ENCODE measurements around the gene EFCAB11. TPM values are rescaled to one million over a fixed set of nuclear protein-coding genes. Genes with fewer than 3 reads are reported as not detected.
"Not testable (repeated sequence)": the region's sequence is repeated elsewhere in the genome, so short reads cannot be mapped to it uniquely, and the experiment has no call there.

EFCAB11 gene
- total RNA-seq, 1 experiment from 2014 or later: 15.5 TPM

DNA sequence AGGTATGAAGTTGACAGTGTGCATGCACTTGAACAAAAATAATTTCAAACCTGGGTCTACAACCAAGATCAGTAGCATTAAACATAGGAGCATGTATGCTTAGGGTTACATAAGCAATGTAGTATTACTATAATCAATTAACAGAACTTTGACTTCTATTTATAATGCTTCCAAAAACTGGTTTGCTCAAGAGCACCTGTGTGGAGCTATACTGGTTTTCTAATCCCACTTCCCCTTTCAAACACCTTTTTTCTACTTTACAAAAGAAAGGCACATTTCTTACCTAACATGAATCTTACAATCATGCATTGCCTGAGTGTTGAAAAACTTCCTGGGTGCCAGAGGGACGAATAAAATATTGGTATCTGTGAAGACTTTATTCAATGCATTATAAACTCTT, 72.7 kb downstream of the EFCAB11 start (continued):
- no peak for TF ChIP-seq KAT7 (CRISPR knock-in tag; IDR thresholded peaks at IDR 0.05; ENCODE audit: borderline replicate concordance)
- TF ChIP-seq, protein P1, sequence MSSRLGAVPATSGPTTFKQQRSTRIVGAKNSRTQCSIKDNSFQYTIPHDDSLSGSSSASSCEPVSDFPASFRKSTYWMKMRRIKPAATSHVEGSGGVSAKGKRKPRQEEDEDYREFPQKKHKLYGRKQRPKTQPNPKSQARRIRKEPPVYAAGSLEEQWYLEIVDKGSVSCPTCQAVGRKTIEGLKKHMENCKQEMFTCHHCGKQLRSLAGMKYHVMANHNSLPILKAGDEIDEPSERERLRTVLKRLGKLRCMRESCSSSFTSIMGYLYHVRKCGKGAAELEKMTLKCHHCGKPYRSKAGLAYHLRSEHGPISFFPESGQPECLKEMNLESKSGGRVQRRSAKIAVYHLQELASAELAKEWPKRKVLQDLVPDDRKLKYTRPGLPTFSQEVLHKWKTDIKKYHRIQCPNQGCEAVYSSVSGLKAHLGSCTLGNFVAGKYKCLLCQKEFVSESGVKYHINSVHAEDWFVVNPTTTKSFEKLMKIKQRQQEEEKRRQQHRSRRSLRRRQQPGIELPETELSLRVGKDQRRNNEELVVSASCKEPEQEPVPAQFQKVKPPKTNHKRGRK (CRISPR knock-in tag; IDR thresholded peaks at IDR 0.05; ENCODE audit: borderline replicate concordance): no peak
- TF ChIP-seq, protein P2, sequence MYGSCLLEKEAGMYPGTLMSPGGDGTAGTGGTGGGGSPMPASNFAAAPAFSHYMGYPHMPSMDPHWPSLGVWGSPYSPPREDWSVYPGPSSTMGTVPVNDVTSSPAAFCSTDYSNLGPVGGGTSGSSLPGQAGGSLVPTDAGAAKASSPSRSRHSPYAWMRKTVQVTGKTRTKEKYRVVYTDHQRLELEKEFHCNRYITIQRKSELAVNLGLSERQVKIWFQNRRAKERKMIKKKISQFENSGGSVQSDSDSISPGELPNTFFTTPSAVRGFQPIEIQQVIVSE (CRISPR knock-in tag; IDR thresholded peaks at IDR 0.05; ENCODE audit: borderline replicate concordance): no peak
- TF ChIP-seq, protein P3, sequence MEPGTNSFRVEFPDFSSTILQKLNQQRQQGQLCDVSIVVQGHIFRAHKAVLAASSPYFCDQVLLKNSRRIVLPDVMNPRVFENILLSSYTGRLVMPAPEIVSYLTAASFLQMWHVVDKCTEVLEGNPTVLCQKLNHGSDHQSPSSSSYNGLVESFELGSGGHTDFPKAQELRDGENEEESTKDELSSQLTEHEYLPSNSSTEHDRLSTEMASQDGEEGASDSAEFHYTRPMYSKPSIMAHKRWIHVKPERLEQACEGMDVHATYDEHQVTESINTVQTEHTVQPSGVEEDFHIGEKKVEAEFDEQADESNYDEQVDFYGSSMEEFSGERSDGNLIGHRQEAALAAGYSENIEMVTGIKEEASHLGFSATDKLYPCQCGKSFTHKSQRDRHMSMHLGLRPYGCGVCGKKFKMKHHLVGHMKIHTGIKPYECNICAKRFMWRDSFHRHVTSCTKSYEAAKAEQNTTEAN (CRISPR knock-in tag; IDR thresholded peaks at IDR 0.05): no peak
- TF ChIP-seq, protein P4, sequence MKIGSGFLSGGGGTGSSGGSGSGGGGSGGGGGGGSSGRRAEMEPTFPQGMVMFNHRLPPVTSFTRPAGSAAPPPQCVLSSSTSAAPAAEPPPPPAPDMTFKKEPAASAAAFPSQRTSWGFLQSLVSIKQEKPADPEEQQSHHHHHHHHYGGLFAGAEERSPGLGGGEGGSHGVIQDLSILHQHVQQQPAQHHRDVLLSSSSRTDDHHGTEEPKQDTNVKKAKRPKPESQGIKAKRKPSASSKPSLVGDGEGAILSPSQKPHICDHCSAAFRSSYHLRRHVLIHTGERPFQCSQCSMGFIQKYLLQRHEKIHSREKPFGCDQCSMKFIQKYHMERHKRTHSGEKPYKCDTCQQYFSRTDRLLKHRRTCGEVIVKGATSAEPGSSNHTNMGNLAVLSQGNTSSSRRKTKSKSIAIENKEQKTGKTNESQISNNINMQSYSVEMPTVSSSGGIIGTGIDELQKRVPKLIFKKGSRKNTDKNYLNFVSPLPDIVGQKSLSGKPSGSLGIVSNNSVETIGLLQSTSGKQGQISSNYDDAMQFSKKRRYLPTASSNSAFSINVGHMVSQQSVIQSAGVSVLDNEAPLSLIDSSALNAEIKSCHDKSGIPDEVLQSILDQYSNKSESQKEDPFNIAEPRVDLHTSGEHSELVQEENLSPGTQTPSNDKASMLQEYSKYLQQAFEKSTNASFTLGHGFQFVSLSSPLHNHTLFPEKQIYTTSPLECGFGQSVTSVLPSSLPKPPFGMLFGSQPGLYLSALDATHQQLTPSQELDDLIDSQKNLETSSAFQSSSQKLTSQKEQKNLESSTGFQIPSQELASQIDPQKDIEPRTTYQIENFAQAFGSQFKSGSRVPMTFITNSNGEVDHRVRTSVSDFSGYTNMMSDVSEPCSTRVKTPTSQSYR (CRISPR knock-in tag; IDR thresholded peaks at IDR 0.05): no peak

DNA sequence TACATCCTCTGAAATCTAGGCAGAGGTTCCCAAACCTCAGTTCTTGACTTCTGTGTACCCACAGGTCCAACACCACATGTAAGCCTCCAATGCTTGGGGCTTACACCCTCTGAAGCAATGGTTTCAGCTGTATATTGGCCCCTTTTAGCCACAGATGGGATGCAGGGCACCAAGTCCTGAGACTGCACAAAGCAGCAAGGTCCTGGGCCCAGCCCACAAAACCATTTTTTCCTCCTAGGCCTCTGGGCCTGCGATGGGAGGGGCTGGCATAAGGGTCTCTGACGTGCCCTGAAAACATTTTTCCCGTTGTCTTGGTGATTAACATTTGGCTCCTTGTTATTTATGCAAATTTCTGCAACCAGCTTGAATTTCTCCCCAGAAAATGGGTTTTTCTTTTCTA, 80.4 kb downstream of the EFCAB11 start:
- ATAC-seq; H3K4me3 Mint-ChIP-seq; CTCF ChIA-PET; H3K27me3 Mint-ChIP-seq (ENCODE audit: low read depth); POLR2A ChIA-PET; DNase-seq (ENCODE audit: low spot score); H3K4me1 Mint-ChIP-seq; H3K27ac Mint-ChIP-seq: not testable (repeated sequence)
- Mint-ChIP-seq H3K9me3 (peaks cover 44% of the 10 kb centered on the region), H3K36me3 (peaks cover 39% of the 10 kb centered on the region)

DNA sequence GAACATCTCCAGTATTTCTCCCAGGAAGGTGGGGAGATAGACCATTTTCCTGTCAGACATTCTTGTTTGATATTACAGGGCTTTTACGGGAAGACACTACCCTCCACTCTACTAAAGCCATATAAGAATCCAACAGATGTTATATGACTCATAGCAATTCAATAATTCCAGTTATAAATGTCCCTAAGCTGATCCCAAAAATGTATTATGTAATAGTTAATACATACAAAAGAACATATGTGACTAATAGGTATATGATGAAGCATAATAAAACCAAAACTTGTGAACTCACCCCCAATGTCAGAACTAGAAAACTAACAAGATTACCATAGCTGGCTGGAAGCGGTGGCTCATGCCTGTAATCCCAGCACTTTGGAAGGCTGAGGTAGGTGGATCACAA, 84.2 kb downstream of the EFCAB11 start:
- POLR2A ChIA-PET: no interaction called here
- no peak for ATAC-seq
- peaks cover 6% of the 10 kb centered on the region for H3K4me1 Mint-ChIP-seq
- no peak overlapping the region for H3K27ac Mint-ChIP-seq
- H3K4me3 Mint-ChIP-seq: no peak overlapping the region
- CTCF ChIA-PET: no interaction called here
- peaks cover 48% of the 10 kb centered on the region for H3K9me3 Mint-ChIP-seq
- no peak for DNase-seq (ENCODE audit: low spot score)
- H3K36me3 Mint-ChIP-seq: peaks cover 39% of the 10 kb centered on the region
- H3K27me3 Mint-ChIP-seq (ENCODE audit: low read depth): peaks cover 4% of the 10 kb centered on the region
- TF ChIP-seq NR1H2 (CRISPR knock-in tag; IDR thresholded peaks at IDR 0.05) (no peak), TCF7 (CRISPR knock-in tag; IDR thresholded peaks at IDR 0.05; ENCODE audit: low read depth) (no peak), SMAD3 (CRISPR knock-in tag; IDR thresholded peaks at IDR 0.05; ENCODE audit: borderline replicate concordance) (no peak), IRF2 (CRISPR knock-in tag; IDR thresholded peaks at IDR 0.05; ENCODE audit: borderline replicate concordance, low read depth) (no peak), SOX15 (CRISPR knock-in tag; IDR thresholded peaks at IDR 0.05) (no peak), SP1 (CRISPR knock-in tag; conservative IDR thresholded peaks at IDR 0.05) (no peak), ZNF263 (CRISPR knock-in tag; IDR thresholded peaks at IDR 0.05; ENCODE audit: low read depth) (no peak), CBFB (CRISPR knock-in tag; IDR thresholded peaks at IDR 0.05; ENCODE audit: low read depth) (no peak), RORB (CRISPR knock-in tag; IDR thresholded peaks at IDR 0.05) (no peak)
- TF ChIP-seq, protein P5, sequence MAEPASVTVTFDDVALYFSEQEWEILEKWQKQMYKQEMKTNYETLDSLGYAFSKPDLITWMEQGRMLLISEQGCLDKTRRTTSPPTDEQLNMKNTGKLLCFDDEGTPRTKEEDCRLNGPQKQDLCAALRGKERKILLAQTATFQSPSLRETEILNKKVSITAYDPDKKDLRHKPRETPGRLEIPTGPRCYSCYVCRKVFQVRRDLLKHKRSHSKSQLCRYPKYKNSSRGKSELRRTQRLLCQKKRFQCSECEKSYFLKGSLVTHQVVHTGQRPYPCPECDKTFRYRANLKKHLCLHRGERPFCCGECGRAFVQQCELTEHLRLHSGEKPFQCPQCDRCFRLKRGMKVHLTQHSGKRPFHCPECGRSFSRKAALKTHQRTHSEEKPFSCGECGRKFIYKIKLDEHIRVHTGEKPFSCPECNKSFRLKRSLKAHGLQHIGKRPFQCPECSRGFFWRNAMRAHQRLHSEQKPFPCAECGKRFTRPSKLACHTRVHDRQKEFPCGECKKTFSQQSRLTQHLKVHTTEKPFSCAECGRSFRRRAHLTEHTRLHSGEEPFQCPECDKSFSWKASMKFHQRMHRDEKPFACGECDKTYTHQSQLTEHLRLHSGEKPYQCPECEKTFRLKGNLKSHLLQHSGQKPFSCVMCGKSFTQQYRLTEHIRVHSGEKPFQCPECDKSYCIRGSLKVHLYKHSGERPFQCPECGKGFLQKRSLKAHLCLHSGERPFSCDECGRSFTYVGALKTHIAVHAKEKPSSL (CRISPR knock-in tag; conservative IDR thresholded peaks at IDR 0.05): no peak
- TF ChIP-seq, protein P6, sequence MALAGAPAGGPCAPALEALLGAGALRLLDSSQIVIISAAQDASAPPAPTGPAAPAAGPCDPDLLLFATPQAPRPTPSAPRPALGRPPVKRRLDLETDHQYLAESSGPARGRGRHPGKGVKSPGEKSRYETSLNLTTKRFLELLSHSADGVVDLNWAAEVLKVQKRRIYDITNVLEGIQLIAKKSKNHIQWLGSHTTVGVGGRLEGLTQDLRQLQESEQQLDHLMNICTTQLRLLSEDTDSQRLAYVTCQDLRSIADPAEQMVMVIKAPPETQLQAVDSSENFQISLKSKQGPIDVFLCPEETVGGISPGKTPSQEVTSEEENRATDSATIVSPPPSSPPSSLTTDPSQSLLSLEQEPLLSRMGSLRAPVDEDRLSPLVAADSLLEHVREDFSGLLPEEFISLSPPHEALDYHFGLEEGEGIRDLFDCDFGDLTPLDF (CRISPR knock-in tag; IDR thresholded peaks at IDR 0.05): no peak
- TF ChIP-seq, protein P7, sequence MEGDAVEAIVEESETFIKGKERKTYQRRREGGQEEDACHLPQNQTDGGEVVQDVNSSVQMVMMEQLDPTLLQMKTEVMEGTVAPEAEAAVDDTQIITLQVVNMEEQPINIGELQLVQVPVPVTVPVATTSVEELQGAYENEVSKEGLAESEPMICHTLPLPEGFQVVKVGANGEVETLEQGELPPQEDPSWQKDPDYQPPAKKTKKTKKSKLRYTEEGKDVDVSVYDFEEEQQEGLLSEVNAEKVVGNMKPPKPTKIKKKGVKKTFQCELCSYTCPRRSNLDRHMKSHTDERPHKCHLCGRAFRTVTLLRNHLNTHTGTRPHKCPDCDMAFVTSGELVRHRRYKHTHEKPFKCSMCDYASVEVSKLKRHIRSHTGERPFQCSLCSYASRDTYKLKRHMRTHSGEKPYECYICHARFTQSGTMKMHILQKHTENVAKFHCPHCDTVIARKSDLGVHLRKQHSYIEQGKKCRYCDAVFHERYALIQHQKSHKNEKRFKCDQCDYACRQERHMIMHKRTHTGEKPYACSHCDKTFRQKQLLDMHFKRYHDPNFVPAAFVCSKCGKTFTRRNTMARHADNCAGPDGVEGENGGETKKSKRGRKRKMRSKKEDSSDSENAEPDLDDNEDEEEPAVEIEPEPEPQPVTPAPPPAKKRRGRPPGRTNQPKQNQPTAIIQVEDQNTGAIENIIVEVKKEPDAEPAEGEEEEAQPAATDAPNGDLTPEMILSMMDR (IDR thresholded peaks at IDR 0.05): no peak
- TF ChIP-seq, protein P8, sequence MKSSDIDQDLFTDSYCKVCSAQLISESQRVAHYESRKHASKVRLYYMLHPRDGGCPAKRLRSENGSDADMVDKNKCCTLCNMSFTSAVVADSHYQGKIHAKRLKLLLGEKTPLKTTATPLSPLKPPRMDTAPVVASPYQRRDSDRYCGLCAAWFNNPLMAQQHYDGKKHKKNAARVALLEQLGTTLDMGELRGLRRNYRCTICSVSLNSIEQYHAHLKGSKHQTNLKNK (CRISPR knock-in tag; IDR thresholded peaks at IDR 0.05): no peak
